Muscle of leg (tissue), 11 donors: Measurements from ENCODE around the gene CLIP1. TPM values are rescaled to one million over a fixed set of nuclear protein-coding genes. Genes with fewer than 3 reads are reported as not detected.

Experiments used
- DNase-seq: peaks from one replicate; pipeline ENCODE4 v3.0.0; 2013
- H3K27ac ChIP-seq: one replicate; pipeline ENCODE4 v1.5.1; 2013; ENCODE audit warnings: mild to moderate bottlenecking, low read length, control low read depth
- H3K27me3 ChIP-seq: one replicate; pipeline ENCODE4 v1.6.1; 2013; ENCODE audit warnings: low read length; ENCODE audit not compliant: control insufficient read depth, insufficient read depth
- H3K36me3 ChIP-seq: one replicate; pipeline ENCODE4 v1.6.1; 2013; ENCODE audit warnings: low read length; ENCODE audit not compliant: control insufficient read depth, insufficient read depth
- H3K4me1 ChIP-seq: one replicate; pipeline ENCODE4 v1.6.1; 2013; ENCODE audit warnings: low read length; ENCODE audit not compliant: control insufficient read depth, insufficient read depth
- H3K4me3 ChIP-seq: one replicate; pipeline ENCODE4 v1.5.1; 2013; ENCODE audit warnings: low read length, control low read depth
- H3K9me3 ChIP-seq: replicated peaks from 2 replicates; pipeline ENCODE4 v1.6.1; 2013; ENCODE audit warnings: low read depth, low read length; ENCODE audit not compliant: control insufficient read depth
- WGBS: methylation state at CpG from one replicate; pipeline ENCODE4 v1.1.5; 2013; ENCODE audit warnings: missing lambda C conversion rate; ENCODE audit not compliant: insufficient coverage; 5-methylcytosine and 5-hydroxymethylcytosine counted together
- polyA plus RNA-seq, 8 donors: library from polyadenylated mRNA; unstranded; fragments of 120-200 nt; gene quantifications; one replicate each; pipeline versions ENCODE4 v1.2.1 to v1.2.3, GENCODE V29; 2013; ENCODE audit warnings: inconsistent platforms in 1 of 8, low replicate concordance in 1 of 8; ENCODE audit not compliant: insufficient read length in 8 of 8, insufficient read depth in 1 of 8
- total RNA-seq: library from RNA; stranded (reverse); fragments of 120-200 nt; gene quantifications from one replicate; pipeline ENCODE4 v1.2.4, GENCODE V29; 2013

The CLIP1 gene
- total and polyA plus RNA-seq, 9 donors, result 16.6 to 28.3 (median 20.6) TPM

DNA sequence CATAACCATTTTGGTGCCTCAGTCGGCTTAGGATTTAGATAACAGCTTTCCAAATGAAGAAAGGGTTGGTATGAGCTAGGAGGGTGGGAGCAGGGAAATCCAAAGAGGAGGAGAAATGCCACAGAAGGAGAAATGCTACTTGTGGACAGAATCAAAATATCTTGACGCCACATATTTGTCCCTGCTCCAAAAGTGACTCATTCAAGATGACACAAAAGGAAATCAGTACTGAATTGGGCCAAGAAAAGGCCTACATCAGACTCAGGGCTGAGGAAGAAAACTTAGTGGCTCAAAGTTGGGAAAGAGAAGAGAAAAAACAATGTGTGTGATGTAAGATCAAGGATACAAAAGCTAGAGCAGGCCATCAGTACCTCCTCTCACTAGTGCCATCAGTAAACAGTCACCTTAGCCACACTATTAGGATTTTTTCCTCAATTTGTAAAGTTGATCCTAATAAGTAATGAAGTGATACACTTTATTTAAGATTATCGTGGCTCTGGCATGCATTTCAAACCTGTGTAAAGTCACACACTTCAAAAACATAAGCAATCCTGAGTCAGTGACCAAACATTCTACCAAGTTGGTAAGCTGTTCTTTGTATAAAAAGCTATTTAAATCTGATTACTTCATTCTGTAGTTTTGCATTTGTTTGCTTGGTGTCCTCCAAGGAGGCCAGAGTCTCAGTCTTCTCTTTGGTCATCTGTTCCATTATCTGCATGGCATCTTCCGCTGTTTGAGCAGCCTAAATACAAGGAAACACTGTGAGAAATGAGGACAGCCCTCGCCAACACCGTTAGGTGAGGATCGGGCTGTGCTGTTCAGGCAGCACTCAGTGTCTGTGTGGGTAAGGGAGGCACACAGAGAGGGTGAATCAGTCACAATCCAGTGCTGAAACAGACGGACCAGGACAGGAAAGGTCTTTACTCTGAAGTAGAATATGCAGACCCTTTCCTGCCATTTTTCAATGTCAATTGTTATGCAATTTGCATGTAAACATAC, 103.6 kb downstream of the CLIP1 start:
- Histone ChIP-seq H3K27me3 (no peaks in the 10 kb centered on the region), H3K9me3 (no peaks in the 10 kb centered on the region), H3K4me1 (no peaks in the 10 kb centered on the region), H3K4me3 (no peak overlapping the region), H3K27ac (no peak overlapping the region), H3K36me3 (peaks cover 45% of the 10 kb centered on the region)
- WGBS, result 98% methylated on average over 6 of the region's 8 CpGs
- peak; percentile 4 for DNase-seq

DNA sequence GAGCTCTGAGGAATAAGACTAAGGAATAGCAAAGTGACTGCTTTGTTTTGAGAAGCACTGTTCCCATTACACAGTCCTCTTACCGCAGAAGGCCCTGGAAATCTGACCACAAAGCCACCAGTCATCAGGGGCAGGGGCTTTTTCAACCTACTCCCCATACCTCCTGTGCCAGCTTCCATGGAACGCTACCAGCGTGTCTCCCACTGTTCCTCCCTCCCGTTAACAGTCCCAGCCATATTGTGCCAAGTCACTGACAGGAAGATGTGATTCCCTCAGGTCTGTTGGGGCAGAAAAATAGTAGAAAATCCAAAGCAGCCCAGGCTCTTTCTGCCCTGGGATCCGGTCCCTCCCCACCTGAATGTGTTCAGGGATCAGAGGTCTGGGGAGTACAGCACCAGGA, 109.5 kb downstream of the CLIP1 start:
- no peaks in the 10 kb centered on the region for H3K9me3 ChIP-seq
- no peak overlapping the region for H3K27ac ChIP-seq
- H3K36me3 ChIP-seq, result peaks cover 34% of the 10 kb centered on the region
- WGBS, result 92% methylated on average over 4 of the region's 5 CpGs
- DNase-seq, result no peak
- H3K4me3 ChIP-seq, result no peak overlapping the region
- H3K27me3 ChIP-seq, result no peaks in the 10 kb centered on the region
- no peaks in the 10 kb centered on the region for H3K4me1 ChIP-seq

DNA sequence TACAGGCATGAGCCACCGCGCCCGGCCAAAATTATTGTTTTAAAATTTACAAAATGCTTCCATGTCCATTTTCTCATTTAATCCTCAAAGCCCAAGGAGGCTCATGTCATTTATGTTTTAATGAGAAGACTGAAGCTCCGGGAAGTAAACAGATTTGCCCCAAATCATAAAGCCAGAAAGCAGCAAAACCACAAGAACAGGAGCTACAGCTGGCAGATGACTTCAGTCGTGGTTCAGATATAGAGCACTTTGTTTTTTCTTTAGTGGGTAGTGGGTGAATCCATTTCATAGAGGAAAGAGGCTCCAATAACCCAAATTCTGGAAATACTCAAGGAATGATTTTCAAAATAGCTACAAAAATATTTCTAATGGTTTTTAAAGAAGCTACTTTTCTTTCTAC, 110.8 kb downstream of the CLIP1 start:
- Histone ChIP-seq H3K36me3 (peaks cover 34% of the 10 kb centered on the region), H3K4me3 (no peak overlapping the region), H3K27me3 (no peaks in the 10 kb centered on the region), H3K9me3 (no peaks in the 10 kb centered on the region), H3K4me1 (no peaks in the 10 kb centered on the region), H3K27ac (no peak overlapping the region)
- no peak for DNase-seq
- whole genome bisulfite sequencing, result no CpG with 5 or more reads among the region's 5 CpGs

DNA sequence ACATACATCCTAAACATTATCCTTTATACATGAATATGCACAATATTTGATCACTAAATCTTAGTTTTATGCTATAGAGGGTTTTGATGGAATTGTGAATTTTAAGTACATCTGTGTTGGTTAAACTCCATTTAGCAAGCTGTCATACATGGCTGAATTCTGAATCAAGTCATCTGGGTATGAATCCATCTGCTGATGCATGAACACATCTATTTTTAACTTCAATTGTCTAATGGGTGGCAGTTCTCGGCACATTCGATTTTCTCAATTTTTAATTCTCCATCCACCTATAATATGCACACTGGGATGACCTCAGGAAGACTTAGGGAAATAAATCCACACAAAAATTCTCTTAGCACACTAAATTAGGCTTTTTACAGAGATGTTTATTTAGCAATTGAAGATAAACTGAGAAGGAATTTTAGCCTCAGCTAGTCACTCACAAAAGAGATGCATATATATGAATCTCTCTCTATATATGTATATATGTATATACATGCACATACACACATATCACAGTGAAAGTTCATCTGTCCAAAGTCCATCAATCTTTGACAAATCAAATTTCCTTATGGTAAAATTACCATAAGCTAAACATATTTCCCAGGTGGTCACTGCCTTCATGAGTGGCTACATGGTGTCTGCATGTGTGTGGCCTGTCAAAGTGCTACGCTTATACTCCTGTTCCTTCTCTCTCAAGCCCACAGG, 111.7 kb downstream of the CLIP1 start:
- Histone ChIP-seq H3K36me3 (peaks cover 33% of the 10 kb centered on the region), H3K27me3 (no peaks in the 10 kb centered on the region), H3K9me3 (no peaks in the 10 kb centered on the region), H3K27ac (no peak overlapping the region), H3K4me3 (no peak overlapping the region), H3K4me1 (no peaks in the 10 kb centered on the region)
- WGBS, result no CpG with 5 or more reads among the region's 3 CpGs
- DNase-seq, result no peak

DNA sequence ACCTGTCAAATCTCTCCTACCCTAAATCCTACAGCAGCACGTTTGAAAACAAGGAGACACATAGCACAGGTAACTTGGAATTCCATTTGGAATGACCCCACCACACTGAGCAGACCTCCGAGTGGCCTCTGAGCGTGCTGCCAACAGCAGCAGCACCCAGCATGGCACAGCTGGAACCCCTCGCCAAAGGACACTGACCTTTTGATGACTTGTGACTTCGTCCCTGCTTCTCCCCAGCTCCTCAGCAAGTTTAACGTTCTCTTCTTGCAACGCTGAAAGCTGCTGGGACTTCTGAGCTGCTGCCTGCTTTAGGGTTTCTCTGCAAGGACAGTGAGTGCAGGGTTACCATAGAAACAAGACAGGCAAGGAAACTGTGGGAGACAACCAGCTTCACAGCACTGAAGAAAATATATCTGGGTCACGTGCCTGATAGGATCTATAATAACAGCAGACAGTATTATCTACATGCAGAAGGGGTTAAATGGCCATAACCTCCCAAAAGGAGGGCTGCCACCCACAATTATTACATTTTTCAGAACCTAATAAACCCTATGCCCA, 112.8 kb downstream of the CLIP1 start:
- Histone ChIP-seq H3K27ac (no peak overlapping the region), H3K27me3 (no peaks in the 10 kb centered on the region), H3K4me3 (no peak overlapping the region), H3K9me3 (no peaks in the 10 kb centered on the region), H3K36me3 (peaks cover 39% of the 10 kb centered on the region), H3K4me1 (no peaks in the 10 kb centered on the region)
- no peak for DNase-seq
- WGBS, result 86% methylated on average over 7 of the region's 8 CpGs

DNA sequence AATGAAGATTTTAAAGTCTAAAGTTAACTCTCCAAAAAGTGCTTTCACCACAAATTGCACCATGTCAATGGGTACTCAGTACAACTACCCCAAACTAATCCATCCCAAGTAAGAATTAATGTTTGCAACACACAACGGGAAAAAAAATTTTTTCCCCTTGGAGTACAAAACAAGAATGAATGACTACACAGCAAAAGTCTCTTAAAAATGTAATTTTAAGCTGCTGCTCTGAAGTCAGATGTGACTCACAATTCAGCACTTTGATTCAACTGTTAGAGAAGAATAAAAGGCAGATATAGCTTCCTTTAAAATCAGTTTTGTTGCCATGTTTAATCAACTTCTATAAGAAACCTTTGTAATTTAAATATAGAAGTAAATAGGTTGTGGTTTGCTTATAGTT, 113.7 kb downstream of the CLIP1 start:
- WGBS, result no CpG with 5 or more reads among the region's 1 CpG
- H3K9me3 ChIP-seq, result no peaks in the 10 kb centered on the region
- no peaks in the 10 kb centered on the region for H3K27me3 ChIP-seq
- no peak overlapping the region for H3K27ac ChIP-seq
- H3K4me3 ChIP-seq, result no peak overlapping the region
- H3K4me1 ChIP-seq, result no peaks in the 10 kb centered on the region
- H3K36me3 ChIP-seq, result peaks cover 34% of the 10 kb centered on the region
- DNase-seq, result no peak

DNA sequence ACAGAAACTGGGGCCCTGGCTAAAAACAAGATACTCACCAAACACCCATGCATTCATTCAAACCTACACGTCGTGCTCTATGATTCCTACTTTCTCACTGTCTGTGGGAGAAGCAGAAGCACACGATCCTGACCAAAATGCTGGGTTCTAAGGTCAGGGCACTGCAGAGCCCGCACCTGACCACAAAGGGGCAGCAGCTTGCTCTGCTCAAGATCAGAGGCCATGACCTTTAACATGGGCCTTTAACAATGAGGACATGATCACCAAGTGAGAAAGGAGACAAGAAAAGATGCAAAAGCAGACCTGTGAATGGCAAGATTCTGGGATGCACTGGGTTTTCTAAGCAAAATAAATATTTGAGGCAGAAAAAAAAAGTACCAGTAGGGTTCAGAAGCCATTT, 116.1 kb downstream of the CLIP1 start:
- Histone ChIP-seq H3K27ac (no peak overlapping the region), H3K9me3 (no peaks in the 10 kb centered on the region), H3K4me1 (no peaks in the 10 kb centered on the region), H3K36me3 (peaks cover 35% of the 10 kb centered on the region), H3K27me3 (no peaks in the 10 kb centered on the region), H3K4me3 (no peak overlapping the region)
- no peak for DNase-seq
- WGBS, result 61% methylated on average over 4 of the region's 4 CpGs

DNA sequence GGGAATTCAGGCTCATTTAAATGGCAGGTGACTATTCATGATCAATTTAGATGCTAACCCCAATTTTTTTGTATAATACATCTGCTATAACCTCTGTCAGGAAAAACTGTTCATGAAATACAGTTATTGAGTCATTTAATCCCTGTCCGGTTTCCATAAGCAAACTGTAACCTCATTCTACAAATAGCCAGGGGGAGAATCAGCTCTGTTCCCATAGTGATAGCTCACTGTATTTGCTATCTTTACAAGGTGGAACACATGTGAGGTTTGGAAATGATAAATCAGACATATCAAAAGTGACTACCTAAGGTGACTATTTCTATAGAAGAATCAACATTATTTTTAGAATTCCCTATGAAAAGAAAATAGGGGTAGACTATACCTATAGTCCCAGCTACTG, 117.5 kb downstream of the CLIP1 start:
- no peak for DNase-seq
- Histone ChIP-seq H3K4me1 (no peaks in the 10 kb centered on the region), H3K4me3 (no peak overlapping the region), H3K27ac (no peak overlapping the region), H3K9me3 (no peaks in the 10 kb centered on the region), H3K27me3 (no peaks in the 10 kb centered on the region), H3K36me3 (peaks cover 35% of the 10 kb centered on the region)
- no CpG with 5 or more reads among the region's 1 CpG for WGBS

DNA sequence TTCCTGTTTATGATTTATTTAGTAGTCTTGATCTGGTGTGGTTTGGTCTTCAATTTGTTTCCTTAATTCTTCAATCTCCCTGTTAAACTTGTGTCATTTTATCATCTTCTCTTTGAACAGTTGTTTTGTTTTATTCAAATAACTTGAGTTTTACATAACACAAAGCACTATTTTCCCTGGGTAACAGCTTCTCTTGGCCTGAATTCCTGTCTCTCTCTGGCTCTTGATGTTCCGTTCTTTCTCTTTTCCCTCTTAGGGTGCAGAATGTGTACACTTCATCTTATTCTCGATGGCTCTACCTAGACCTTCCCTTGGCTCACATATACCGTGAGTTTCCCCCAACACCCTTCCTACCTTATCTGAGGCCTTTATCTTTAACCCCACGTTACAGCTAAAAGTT, 119.4 kb downstream of the CLIP1 start:
- Histone ChIP-seq H3K36me3 (peaks cover 34% of the 10 kb centered on the region), H3K27ac (no peak overlapping the region)

DNA sequence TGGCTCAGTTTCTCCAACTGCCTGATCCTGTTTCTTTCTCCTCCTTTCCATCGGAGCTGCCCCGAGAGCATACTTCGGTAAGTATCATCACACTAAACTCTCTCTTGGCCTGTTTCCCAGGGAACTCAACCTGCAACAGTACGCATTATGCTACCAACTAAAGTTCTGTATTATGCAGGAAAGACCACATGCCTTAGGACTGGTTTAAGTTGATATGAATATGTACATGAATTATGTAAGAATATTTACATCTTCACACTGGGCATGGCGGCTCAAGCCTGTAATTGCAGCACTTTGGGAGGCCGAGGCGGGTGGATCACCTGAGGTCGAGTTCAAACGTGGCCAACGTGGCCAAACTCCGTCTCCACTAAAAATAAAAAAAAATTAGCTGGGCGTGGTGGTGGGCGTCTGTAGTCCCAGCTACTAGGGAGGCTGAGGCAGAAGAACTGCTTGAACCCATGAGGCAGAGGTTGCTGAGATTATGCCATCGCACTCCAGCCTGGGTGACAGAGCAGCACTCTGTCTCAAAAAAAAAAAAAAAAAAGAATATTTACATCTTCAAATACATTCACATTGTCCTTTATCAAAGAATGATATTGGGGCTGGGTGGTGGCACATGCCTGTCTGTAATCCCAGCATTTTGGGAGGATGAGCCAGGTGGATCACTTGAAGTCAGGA, 124.3 kb downstream of the CLIP1 start:
- Histone ChIP-seq H3K27me3 (no peaks in the 10 kb centered on the region), H3K27ac (no peak overlapping the region), H3K4me1 (no peaks in the 10 kb centered on the region), H3K36me3 (peaks cover 23% of the 10 kb centered on the region), H3K9me3 (no peaks in the 10 kb centered on the region), H3K4me3 (no peak overlapping the region)
- WGBS, result 100% methylated on average over 4 of the region's 14 CpGs
- DNase-seq, result no peak

More for the DNA sequence above, 119.4 kb downstream of the CLIP1 start:
- H3K4me1 ChIP-seq, result no peaks in the 10 kb centered on the region
- no peaks in the 10 kb centered on the region for H3K9me3 ChIP-seq
- H3K4me3 ChIP-seq, result no peak overlapping the region
- WGBS, result 78% methylated on average over 3 of the region's 4 CpGs
- no peaks in the 10 kb centered on the region for H3K27me3 ChIP-seq
- no peak for DNase-seq
